Fibroblast of villous mesenchyme (primary cell): Measurements from ENCODE around the gene TUBA3D. TPM values are rescaled to one million over a fixed set of nuclear protein-coding genes. Genes with fewer than 3 reads are reported as not detected.
"Not testable (repeated sequence)": the region's sequence is repeated elsewhere in the genome, so short reads cannot be mapped to it uniquely, and the experiment has no call there.

ENCODE experiments used
- DNase-seq: peaks from one replicate; pipeline ENCODE4 v3.0.0-alpha.2; 2010; ENCODE audit warnings: low read depth
- H3K4me3 ChIP-seq: 2 replicates; pipeline ENCODE4 v1.5.1; 2011; ENCODE audit warnings: low read depth, mild to moderate bottlenecking, low read length
- total RNA-seq: library from RNA; depleted of rRNA; stranded (reverse); fragments of >200 nt; gene quantifications from 2 replicates; pipeline ENCODE4 v1.2.3, GENCODE V29; 2012
- TF ChIP-seq, protein P1 (sequence below): IDR thresholded peaks from 2 replicates; pipeline ENCODE4 v1.5.1; 2012; ENCODE audit warnings: low read depth, mild to moderate bottlenecking, low read length; ENCODE audit not compliant: insufficient read depth

TUBA3D gene
- total RNA-seq, 1 donor: not detected

DNA sequence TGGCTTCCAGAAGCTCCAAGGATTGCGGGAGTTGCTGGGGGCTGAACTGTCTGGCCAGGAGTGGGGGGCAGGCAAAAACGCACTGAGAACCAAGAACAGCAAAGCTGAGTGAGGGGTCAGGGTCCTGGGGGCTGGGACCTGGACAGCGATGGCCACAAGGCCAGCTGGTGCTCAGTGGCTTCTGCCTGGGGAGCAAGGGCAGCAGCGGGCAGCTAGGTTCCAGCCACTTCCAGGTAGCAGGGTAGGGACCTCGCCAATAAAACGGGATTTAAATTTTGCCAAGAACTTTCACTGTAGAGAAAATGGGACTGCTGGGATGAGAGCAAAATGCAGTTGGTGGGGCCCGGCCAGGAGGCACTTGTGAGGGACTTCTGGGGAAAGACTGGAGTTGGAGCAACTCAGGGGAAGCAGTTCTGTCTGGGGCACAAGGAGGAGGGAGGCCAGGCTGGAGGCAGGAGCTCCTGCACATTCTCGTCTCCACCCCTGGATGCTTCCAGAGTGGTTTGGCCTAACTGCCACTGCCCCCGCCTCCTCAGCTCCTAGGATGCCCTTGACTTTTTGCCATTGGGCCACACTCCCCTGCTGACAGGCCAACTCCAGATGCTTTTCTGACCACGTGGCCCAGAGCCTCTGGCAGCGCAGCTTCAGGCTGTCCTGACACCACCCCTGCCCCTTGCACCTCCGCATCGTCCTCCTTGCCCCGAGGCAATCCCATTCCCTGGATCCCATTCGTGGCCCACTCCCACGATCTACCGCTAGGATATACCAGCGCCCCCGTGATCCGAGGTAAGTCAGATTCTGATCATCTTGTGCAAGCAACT, 46.3 kb downstream of the TUBA3D start:
- TF ChIP-seq, protein P1, sequence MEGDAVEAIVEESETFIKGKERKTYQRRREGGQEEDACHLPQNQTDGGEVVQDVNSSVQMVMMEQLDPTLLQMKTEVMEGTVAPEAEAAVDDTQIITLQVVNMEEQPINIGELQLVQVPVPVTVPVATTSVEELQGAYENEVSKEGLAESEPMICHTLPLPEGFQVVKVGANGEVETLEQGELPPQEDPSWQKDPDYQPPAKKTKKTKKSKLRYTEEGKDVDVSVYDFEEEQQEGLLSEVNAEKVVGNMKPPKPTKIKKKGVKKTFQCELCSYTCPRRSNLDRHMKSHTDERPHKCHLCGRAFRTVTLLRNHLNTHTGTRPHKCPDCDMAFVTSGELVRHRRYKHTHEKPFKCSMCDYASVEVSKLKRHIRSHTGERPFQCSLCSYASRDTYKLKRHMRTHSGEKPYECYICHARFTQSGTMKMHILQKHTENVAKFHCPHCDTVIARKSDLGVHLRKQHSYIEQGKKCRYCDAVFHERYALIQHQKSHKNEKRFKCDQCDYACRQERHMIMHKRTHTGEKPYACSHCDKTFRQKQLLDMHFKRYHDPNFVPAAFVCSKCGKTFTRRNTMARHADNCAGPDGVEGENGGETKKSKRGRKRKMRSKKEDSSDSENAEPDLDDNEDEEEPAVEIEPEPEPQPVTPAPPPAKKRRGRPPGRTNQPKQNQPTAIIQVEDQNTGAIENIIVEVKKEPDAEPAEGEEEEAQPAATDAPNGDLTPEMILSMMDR: no peak
- no peak for DNase-seq
- no peak overlapping the region for H3K4me3 ChIP-seq

DNA sequence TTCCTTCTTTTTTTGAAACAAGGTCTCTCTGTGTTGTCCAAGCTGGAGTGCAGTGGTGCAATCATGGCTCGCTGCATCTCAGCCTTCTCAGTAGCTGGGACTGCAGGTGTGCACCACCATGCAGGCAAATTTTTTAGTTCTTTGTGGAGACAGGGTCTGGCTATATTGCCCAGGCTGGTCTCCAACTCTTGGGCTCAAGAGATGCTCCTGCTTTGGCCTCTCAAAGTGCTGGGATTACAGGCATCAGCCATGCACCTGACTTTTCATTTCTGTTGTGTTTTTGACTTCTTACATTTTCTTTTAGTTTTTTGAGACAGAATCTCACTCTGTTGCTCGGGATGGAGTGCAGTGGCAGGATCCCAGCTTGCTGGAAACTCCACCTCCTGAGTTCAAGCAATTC, 49.3 kb downstream of the TUBA3D start:
- not testable (repeated sequence) for DNase-seq, H3K4me3 ChIP-seq

DNA sequence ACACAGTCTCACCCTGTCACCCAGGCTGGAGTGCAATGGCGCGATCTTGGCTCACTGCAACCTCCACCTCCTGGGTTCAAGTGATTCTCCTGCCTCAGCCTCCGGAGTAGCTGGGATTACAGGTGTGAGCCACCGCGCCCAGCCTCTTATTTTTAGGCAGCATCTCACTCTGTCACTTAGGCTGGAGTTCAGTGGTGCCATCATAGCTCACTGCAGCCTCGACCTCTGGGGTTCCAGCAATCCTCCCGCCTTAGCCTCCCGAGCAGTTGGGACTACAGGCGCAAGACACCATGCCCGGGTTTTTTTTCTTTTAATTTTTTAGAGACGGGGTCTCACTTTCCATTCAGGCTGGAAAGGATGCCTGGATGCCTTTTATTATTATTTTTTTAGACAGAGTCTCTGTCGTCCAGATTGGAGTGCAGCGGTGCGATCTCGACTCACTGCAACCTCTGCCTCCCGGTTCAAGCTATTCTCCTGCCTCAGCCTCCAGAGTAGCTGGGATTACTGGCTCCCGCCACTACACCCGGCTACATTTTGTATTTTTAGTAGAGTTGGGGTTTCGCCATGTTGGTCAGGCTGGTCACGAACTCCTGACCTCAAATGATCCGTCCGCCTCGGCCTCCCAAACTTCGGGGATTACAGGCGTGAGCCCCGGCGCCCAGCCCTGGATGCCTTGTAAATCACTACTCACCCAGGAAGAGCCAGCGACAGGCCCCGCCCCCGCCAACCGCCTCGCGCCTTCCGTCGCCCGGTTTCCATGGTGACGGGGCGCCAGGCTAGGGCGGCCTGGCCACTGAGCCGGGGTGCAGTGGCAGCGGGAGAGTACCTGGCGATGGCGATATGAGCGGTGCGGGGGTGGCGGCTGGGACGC, 51.4 kb downstream of the TUBA3D start, which contains the start of gene CCDC74A:
Gene CCDC74A, plus strand, starts transcription at position 758 of the 871 bp plus-strand sequence. Its CDS starts 83 bp downstream, at position 841.
- DNase-seq: peak; percentile 44
- peak within 1 kb of the TSS; percentile 46 for H3K4me3 ChIP-seq

DNA sequence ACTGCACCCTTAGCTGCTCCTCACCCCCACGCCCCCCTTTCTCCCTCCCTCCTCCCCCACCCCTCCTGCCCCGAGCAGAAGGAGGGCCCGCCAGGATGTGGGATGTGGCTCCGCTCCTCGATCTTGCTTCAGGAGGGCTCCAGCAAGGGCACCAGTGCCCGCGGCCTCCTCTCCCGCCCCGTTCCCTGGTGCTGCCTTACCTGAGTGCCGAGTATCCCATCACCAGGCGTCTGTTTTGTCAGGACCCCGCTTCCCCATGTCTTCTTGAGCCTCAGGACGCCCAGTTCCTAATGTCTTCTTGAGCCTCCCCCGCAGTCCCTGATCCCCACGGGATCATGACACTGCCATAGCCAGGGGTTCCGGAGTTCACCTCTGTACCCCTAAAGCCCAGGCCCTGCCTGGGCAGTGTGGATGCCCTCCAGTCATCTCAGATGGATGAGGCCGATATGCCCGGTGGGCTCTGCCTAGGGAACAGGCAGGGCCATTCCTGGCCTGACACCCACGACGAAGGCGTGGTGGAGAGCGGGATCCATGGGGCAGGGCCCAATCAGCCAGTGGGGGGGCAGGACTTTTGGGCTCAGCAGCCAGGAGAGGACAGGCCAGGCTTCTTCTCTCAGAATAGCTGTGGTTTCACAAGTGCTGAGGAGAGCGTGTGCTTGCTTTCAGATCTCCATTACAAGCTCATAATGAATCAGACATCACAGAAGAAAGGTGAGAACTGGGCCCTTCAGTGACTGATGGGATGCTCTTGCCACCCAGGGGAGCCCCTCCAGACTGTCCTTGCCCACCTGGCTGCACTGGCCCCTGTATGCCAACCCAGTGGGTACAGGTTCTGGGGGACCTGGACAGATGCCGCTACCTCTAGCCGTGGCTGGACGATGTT, 53.3 kb downstream of the TUBA3D start:
- H3K4me3 ChIP-seq, DNase-seq: not testable (repeated sequence)

DNA sequence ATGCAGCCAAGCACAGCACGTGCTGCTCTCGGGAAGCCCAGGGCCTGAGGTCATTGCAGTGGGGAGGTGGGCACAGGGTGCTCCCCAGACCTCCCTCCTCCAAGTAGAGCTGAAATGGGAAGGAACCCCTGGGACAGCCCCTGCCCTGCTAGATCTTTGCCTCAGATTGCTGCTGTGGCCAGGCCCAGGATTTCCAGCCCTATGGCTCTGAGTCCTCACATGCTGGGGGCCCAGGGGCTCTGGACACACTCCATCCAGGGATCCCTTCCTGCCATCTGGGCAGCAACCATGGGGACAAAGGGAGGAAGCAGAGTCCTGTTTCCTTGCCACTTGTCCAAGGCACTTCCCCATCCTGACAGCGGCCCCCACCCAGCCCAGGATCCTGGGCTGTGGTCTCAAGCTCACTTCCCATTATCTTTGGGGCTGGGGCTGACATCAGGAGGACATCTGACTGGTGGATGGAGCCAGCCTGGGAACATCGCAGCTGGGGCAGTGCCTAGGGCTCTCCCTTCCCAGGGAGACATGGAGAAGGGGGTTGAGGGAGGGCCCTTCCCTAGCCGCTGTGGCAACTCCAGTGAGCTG, 54.0 kb downstream of the TUBA3D start:
- H3K4me3 ChIP-seq, DNase-seq: not testable (repeated sequence)

DNA sequence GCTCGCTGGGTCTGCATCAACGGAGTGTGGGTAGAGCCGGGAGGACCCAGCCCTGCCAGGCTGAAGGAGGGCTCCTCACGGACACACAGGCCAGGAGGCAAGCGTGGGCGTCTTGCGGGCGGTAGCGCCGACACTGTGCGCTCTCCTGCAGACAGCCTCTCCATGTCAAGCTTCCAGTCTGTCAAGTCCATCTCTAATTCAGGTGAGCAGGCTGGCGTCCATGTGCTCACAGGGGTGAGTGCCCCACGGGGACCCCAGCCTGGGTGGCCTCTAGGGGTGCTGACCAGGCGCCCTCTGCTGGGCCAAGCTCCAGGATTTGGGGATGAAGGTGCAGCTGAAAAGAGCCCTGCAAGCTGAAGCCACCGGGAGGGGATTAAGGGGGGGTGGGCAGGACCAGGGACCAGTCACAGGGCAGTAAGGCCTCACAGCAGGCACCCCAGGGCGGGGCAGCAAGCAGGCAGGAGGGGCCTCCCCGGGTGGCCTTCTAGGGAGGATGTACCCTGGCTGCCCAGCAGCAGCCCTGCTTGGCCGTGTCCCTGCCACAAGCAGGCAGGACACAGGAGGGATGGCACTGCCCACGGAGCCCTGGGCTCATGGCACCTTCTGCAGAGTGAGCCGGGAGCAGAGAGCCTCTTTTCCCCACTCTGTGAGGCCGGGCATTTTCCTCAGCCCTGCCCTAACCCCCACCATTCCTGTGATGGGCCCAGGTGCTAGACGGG, 54.9 kb downstream of the TUBA3D start:
- H3K4me3 ChIP-seq, DNase-seq: not testable (repeated sequence)

DNA sequence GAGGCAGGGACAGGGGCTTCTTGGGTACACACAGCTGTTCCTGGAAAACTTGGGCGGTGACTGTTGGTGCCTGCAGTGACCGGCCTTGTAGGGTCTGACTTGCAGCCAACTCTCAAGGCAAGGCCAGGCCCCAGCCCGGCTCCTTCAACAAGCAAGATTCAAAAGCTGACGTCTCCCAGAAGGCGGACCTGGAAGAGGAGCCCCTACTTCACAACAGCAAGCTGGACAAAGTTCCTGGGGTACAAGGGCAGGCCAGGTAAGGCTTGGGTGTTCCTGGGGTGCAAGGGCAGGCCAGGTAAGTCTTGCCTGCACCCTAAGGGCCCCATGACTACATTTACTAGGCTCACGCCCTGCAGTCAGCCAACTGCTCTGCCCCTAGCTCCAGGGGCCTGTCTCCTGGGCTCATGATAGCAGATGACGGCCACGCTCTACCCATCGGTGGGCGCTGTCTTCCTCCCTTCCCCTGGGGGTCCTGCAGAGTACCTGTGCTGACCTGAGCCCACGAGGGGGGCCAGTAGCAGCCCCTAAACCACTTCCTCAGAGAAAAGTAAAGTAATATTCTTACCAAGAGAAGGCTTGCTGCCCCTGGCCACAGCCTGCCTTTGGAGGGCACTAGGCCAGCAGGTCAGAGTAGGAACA, 55.7 kb downstream of the TUBA3D start:
- not testable (repeated sequence) for DNase-seq, H3K4me3 ChIP-seq

Other genes with a start within 250 kb of the TUBA3D start
- gene RAB6D, start 112.0 kb upstream of the TUBA3D start, total RNA-seq: under 0.01 TPM in 1 of 2 replicates, not detected in the other
- 52.7 and 80.9 TPM in 2 replicates for gene MZT2A, start 16.3 kb downstream of the TUBA3D start, total RNA-seq
- gene CCDC74A, start 51.8 kb downstream of the TUBA3D start, total RNA-seq: 4.7 and 9.7 TPM in 2 replicates